WTC11 (cell line): ENCODE results near the gene CHRM5.

Experiments
- FOXK1 ChIP-seq: sonication (generic); formaldehyde crosslinking; IDR thresholded peaks from 2 replicates; pipeline ENCODE4 v1.8.0; 2022; ENCODE audit warnings: mild to moderate bottlenecking, moderate library complexity, missing genetic modification reagents
- FOXP1 ChIP-seq: sonication (generic); formaldehyde crosslinking; IDR thresholded peaks from 2 replicates; pipeline ENCODE4 v1.8.0; 2022; ENCODE audit warnings: missing genetic modification reagents, mild to moderate bottlenecking, moderate library complexity, borderline replicate concordance
- JUN ChIP-seq: sonication (generic); formaldehyde crosslinking; IDR thresholded peaks from 2 replicates; pipeline ENCODE4 v1.8.0; 2023; ENCODE audit warnings: mild to moderate bottlenecking, missing genetic modification reagents
- NFYB ChIP-seq: sonication (generic); formaldehyde crosslinking; conservative IDR thresholded peaks from 2 replicates; pipeline ENCODE4 v1.8.0; 2022; ENCODE audit warnings: low read depth, missing genetic modification reagents
- RELA ChIP-seq: sonication (generic); formaldehyde crosslinking; IDR thresholded peaks from 2 replicates; pipeline ENCODE4 v1.8.1; 2022; ENCODE audit warnings: missing genetic modification reagents, mild to moderate bottlenecking, borderline replicate concordance
- SMAD3 ChIP-seq: sonication (generic); formaldehyde crosslinking; IDR thresholded peaks from 2 replicates; pipeline ENCODE4 v1.8.0; 2022; ENCODE audit warnings: missing genetic modification reagents, mild to moderate bottlenecking, borderline replicate concordance
- TEAD4 ChIP-seq: sonication (generic); formaldehyde crosslinking; IDR thresholded peaks from 2 replicates; pipeline ENCODE4 v1.8.0; 2022; ENCODE audit warnings: mild to moderate bottlenecking, missing genetic modification reagents
- TF ChIP-seq, protein P1 (sequence below): fragments of 200-600 bp; IDR thresholded peaks from 2 replicates; pipeline ENCODE4 v1.8.0; 2022; ENCODE audit warnings: antibody characterized with exemption
- TF ChIP-seq, protein P2 (sequence below): sonication (generic); formaldehyde crosslinking; IDR thresholded peaks from 2 replicates; pipeline ENCODE4 v1.8.0; 2022; ENCODE audit warnings: mild to moderate bottlenecking, missing genetic modification reagents
- TF ChIP-seq, protein P3 (sequence below): sonication (generic); formaldehyde crosslinking; IDR thresholded peaks from 2 replicates; pipeline ENCODE4 v1.8.1; 2023; ENCODE audit warnings: mild to moderate bottlenecking, missing genetic modification reagents, moderate library complexity
- TF ChIP-seq, protein P4 (sequence below): sonication (generic); formaldehyde crosslinking; IDR thresholded peaks from 2 replicates; pipeline ENCODE4 v1.8.1; 2023; ENCODE audit warnings: mild to moderate bottlenecking, moderate library complexity, missing genetic modification reagents

DNA sequence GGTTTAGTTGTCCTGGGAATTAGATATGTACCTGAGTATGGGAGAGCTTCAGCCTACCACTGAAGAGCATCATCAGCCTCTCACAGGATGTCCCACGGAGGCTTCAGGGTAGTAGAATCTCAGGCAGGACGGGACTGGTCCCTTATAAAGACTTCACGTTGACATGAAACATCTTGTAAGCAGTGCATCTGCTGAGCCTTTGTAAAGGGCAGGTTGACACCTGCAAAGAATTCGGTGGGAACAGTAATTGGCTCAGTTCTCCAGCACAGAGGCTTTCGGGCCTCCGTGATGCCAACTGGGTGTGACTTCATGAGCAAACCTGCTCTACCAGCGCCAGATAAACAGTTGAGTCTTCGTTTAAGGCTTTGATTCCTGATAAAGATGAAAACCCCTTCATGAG, 97.6 kb downstream of the CHRM5 start:
- TF ChIP-seq, protein P1, sequence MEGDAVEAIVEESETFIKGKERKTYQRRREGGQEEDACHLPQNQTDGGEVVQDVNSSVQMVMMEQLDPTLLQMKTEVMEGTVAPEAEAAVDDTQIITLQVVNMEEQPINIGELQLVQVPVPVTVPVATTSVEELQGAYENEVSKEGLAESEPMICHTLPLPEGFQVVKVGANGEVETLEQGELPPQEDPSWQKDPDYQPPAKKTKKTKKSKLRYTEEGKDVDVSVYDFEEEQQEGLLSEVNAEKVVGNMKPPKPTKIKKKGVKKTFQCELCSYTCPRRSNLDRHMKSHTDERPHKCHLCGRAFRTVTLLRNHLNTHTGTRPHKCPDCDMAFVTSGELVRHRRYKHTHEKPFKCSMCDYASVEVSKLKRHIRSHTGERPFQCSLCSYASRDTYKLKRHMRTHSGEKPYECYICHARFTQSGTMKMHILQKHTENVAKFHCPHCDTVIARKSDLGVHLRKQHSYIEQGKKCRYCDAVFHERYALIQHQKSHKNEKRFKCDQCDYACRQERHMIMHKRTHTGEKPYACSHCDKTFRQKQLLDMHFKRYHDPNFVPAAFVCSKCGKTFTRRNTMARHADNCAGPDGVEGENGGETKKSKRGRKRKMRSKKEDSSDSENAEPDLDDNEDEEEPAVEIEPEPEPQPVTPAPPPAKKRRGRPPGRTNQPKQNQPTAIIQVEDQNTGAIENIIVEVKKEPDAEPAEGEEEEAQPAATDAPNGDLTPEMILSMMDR, result no peak
- TF ChIP-seq RELA (no peak), FOXK1 (CRISPR knock-in tag) (no peak), JUN (CRISPR knock-in tag) (no peak), NFYB (CRISPR knock-in tag) (no peak), SMAD3 (CRISPR knock-in tag) (no peak), TEAD4 (CRISPR knock-in tag) (no peak), FOXP1 (CRISPR knock-in tag) (no peak)
- TF ChIP-seq, protein P2, sequence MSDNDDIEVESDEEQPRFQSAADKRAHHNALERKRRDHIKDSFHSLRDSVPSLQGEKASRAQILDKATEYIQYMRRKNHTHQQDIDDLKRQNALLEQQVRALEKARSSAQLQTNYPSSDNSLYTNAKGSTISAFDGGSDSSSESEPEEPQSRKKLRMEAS (CRISPR knock-in tag), result no peak
- TF ChIP-seq, protein P3, sequence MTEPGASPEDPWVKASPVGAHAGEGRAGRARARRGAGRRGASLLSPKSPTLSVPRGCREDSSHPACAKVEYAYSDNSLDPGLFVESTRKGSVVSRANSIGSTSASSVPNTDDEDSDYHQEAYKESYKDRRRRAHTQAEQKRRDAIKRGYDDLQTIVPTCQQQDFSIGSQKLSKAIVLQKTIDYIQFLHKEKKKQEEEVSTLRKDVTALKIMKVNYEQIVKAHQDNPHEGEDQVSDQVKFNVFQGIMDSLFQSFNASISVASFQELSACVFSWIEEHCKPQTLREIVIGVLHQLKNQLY (CRISPR knock-in tag), result no peak
- TF ChIP-seq, protein P4, sequence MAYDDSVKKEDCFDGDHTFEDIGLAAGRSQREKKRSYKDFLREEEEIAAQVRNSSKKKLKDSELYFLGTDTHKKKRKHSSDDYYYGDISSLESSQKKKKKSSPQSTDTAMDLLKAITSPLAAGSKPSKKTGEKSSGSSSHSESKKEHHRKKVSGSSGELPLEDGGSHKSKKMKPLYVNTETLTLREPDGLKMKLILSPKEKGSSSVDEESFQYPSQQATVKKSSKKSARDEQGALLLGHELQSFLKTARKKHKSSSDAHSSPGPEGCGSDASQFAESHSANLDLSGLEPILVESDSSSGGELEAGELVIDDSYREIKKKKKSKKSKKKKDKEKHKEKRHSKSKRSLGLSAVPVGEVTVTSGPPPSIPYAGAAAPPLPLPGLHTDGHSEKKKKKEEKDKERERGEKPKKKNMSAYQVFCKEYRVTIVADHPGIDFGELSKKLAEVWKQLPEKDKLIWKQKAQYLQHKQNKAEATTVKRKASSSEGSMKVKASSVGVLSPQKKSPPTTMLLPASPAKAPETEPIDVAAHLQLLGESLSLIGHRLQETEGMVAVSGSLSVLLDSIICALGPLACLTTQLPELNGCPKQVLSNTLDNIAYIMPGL (CRISPR knock-in tag), result no peak
